DOHH2 (cell line): ENCODE data around the gene SPOCD1.

Source experiments
- H3F3A ChIP-seq: fragments of 200-600 bp; sonication (generic), shearing (Covaris generic); 2 replicates; pipeline ENCODE4 v1.6.0; 2016; ENCODE audit warnings: antibody characterized with exemption, mild to moderate bottlenecking; ENCODE audit not compliant: control insufficient read depth, insufficient read depth
- H3K27ac ChIP-seq: fragments of 200-600 bp; sonication (generic); 2 replicates; pipeline ENCODE4 v1.5.1; 2014; ENCODE audit warnings: low read depth, mild to moderate bottlenecking, low read length, moderate library complexity
- H3K27me3 ChIP-seq: fragments of 200-600 bp; sonication (generic); 2 replicates; pipeline ENCODE4 v1.6.1; 2014; ENCODE audit warnings: mild to moderate bottlenecking, low read length, mixed read lengths; ENCODE audit not compliant: control insufficient read depth
- H3K36me3 ChIP-seq: fragments of 200-600 bp; sonication (generic); 2 replicates; pipeline ENCODE4 v1.6.1; 2014; ENCODE audit warnings: mild to moderate bottlenecking, low read length, moderate library complexity, mixed read lengths; ENCODE audit not compliant: control insufficient read depth
- H3K4me1 ChIP-seq: fragments of 200-600 bp; sonication (generic); 2 replicates; pipeline ENCODE4 v1.6.1; 2014; ENCODE audit warnings: mild to moderate bottlenecking, low read length, mixed read lengths; ENCODE audit not compliant: control insufficient read depth
- H3K4me2 ChIP-seq: fragments of 200-600 bp; sonication (generic); 2 replicates; pipeline ENCODE4 v1.6.0; 2014; ENCODE audit warnings: mild to moderate bottlenecking, low read length, moderate library complexity
- H3K4me3 ChIP-seq: fragments of 200-600 bp; sonication (generic); 2 replicates; pipeline ENCODE4 v1.5.1; 2014; ENCODE audit warnings: mild to moderate bottlenecking, low read length, mixed read lengths
- H3K79me2 ChIP-seq: fragments of 200-600 bp; sonication (generic); 2 replicates; pipeline ENCODE4 v1.6.1; 2014; ENCODE audit warnings: mild to moderate bottlenecking, low read length, mixed read lengths; ENCODE audit not compliant: control insufficient read depth
- H3K9me2 ChIP-seq: fragments of 200-600 bp; sonication (generic); replicated peaks from 2 replicates; pipeline ENCODE4 v1.6.1; 2014; ENCODE audit warnings: mild to moderate bottlenecking, low read length, mixed read lengths; ENCODE audit not compliant: control insufficient read depth
- H3K9me3 ChIP-seq: fragments of 200-600 bp; sonication (generic); 2 replicates; pipeline ENCODE4 v1.6.1; 2014; ENCODE audit warnings: antibody characterized with exemption, low read length, mixed read lengths; ENCODE audit not compliant: control insufficient read depth, insufficient read depth
- H4K20me1 ChIP-seq: fragments of 200-600 bp; sonication (generic); 2 replicates; pipeline ENCODE4 v1.6.0; 2014; ENCODE audit warnings: low read depth, mild to moderate bottlenecking, antibody characterized with exemption, low read length, moderate library complexity; ENCODE audit not compliant: control insufficient read depth, insufficient read depth
- CTCF ChIP-seq: fragments of 200-600 bp; sonication (generic); IDR thresholded peaks from one replicate; pipeline ENCODE4 v1.5.1; 2014; ENCODE audit warnings: antibody characterized with exemption, mild to moderate bottlenecking, low read depth, low read length; ENCODE audit not compliant: poor library complexity, severe bottlenecking
- EZH2phosphoT487 ChIP-seq: fragments of 200-600 bp; sonication (generic); IDR thresholded peaks from 2 replicates; pipeline ENCODE4 v1.6.1; 2017; ENCODE audit warnings: borderline replicate concordance, mild to moderate bottlenecking, antibody characterized with exemption, low read length, moderate library complexity, mixed read lengths

SPOCD1 gene

GRCh38 chr1:31772669-31773248 lies 43.1 kb downstream of the SPOCD1 start:
- Histone ChIP-seq H3K79me2 (no peaks in the 10 kb centered on the region), H3K27ac (no peak overlapping the region), H3K36me3 (no peaks in the 10 kb centered on the region), H3K4me3 (peak overlapping the region; percentile 54), H3K9me2 (no peaks in the 10 kb centered on the region), H3K27me3 (peaks cover 70% of the 10 kb centered on the region), H4K20me1 (peaks cover 6% of the 10 kb centered on the region; the same call in 1 of the 2 replicates), H3K4me1 (peaks cover 29% of the 10 kb centered on the region), H3K4me2 (peak overlapping the region; percentile 66), H3K9me3 (no peaks in the 10 kb centered on the region), H3F3A (no peaks in the 10 kb centered on the region)
- TF ChIP-seq CTCF (no peak), EZH2phosphoT487 (peak; percentile 84; the same call in 1 of the 2 replicates)

- Histone ChIP-seq H3K27ac (no peak overlapping the region), H3F3A (no peaks in the 10 kb centered on the region), H3K4me2 (peak overlapping the region; percentile 66), H3K27me3 (peaks cover 74% of the 10 kb centered on the region), H3K79me2 (no peaks in the 10 kb centered on the region), H3K36me3 (no peaks in the 10 kb centered on the region), H3K9me2 (no peaks in the 10 kb centered on the region), H4K20me1 (peaks cover 6% of the 10 kb centered on the region; the same call in 1 of the 2 replicates), H3K4me3 (peak overlapping the region; percentile 54), H3K9me3 (no peaks in the 10 kb centered on the region), H3K4me1 (peaks cover 29% of the 10 kb centered on the region)
- TF ChIP-seq EZH2phosphoT487, result peak; percentile 88; the same call in 1 of the 2 replicates
- no peak for TF ChIP-seq CTCF
These were observed 43.7 kb downstream of the SPOCD1 start for GRCh38 chr1:31771891-31772668.

GRCh38 chr1:31769720-31770390 lies 46.0 kb downstream of the SPOCD1 start:
- Histone ChIP-seq H3K27ac (no peak overlapping the region), H3F3A (peaks cover 5% of the 10 kb centered on the region; the same call in 1 of the 2 replicates), H3K4me2 (no peak overlapping the region), H3K4me1 (peaks cover 31% of the 10 kb centered on the region), H3K27me3 (peaks cover 57% of the 10 kb centered on the region), H4K20me1 (peaks cover 6% of the 10 kb centered on the region; the same call in 1 of the 2 replicates), H3K79me2 (no peaks in the 10 kb centered on the region), H3K9me2 (no peaks in the 10 kb centered on the region), H3K9me3 (no peaks in the 10 kb centered on the region), H3K36me3 (no peaks in the 10 kb centered on the region), H3K4me3 (no peak overlapping the region)
- TF ChIP-seq EZH2phosphoT487 (no peak), CTCF (no peak)
